Measurements from ENCODE around the gene MED31. TPM values are rescaled to one million over a fixed set of nuclear protein-coding genes. Genes with fewer than 3 reads are reported as not detected.

Gene MED31
- polyA plus RNA-seq, 4 donors, result 7.6 to 13.7 (median 10.4) TPM

DNA sequence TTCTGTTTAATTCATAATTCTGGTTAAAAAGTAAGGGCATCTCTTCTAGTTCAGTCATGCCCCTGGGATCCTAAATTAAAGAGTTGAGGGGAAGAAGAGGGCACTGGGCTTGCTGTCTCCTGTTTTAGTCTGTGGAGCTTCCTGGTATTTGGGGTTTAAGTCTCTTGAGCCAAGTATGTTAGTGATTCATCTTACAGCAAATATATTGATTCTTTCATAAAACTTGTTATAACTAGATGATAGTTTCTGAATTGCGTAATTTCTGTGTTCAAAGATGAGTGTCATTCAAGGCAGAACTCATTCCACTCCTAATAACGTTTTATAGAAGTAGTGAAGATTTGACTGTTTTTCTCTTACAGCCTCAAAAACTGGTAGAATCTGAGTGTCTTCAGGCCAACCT lies 8.8 kb downstream of the MED31 start:
- Histone ChIP-seq H3K9me3 (ENCODE audit: control insufficient read depth in 2 of 2, insufficient read depth in 1 of 2, low read depth in 1 of 2, low read length in 1 of 2) (no peaks in the 10 kb centered on the region), H3K4me3 (ENCODE audit: low read depth in 1 of 3, low read length in 3 of 3) (no peak overlapping the region), H3K27me3 (ENCODE audit: control insufficient read depth in 3 of 3, insufficient read depth in 3 of 3, low read length in 3 of 3) (no peaks in the 10 kb centered on the region), H3K4me1 (ENCODE audit: control insufficient read depth in 3 of 3, insufficient read depth in 2 of 3, low read depth in 1 of 3, low read length in 2 of 3) (peaks cover 2 to 11% (median 11%) of the 10 kb centered on the region in 3 donors), H3K36me3 (ENCODE audit: control insufficient read depth in 3 of 3, insufficient read depth in 2 of 3, low read depth in 1 of 3, low read length in 3 of 3) (peaks cover 0 to 14% (median 3%) of the 10 kb centered on the region in 3 donors), H3K27ac (ENCODE audit: low read depth in 1 of 3, low read length in 2 of 3) (no peak overlapping the region)
- FAIRE-seq (no peak), DNase-seq (no peak)
- WGBS, 3 donors, result 33 to 38% (median 37%) methylated on average over 2 of the region's 2 CpGs

- 1 to 2% (median 1%) methylated on average over 20 of the region's 20 CpGs for WGBS, 3 donors
- H3K9me3 ChIP-seq (ENCODE audit: control insufficient read depth in 2 of 2, insufficient read depth in 1 of 2, low read depth in 1 of 2, low read length in 1 of 2), result no peaks in the 10 kb centered on the region
- DNase-seq, result peak; percentile 81 to 84
- H3K27ac ChIP-seq (ENCODE audit: low read depth in 1 of 3, low read length in 2 of 3), result peak overlapping the region; percentile 84 to 99 (median 92)
- no peak for FAIRE-seq
- peaks cover 0 to 5% (median 3%) of the 10 kb centered on the region in 3 donors for H3K36me3 ChIP-seq (ENCODE audit: control insufficient read depth in 3 of 3, insufficient read depth in 2 of 3, low read depth in 1 of 3, low read length in 3 of 3)
- H3K27me3 ChIP-seq (ENCODE audit: control insufficient read depth in 3 of 3, insufficient read depth in 3 of 3, low read length in 3 of 3), result no peaks in the 10 kb centered on the region
- H3K4me3 ChIP-seq (ENCODE audit: low read depth in 1 of 3, low read length in 3 of 3), result peak overlapping the region; percentile 74 to 98 (median 87)
- peaks cover 2 to 11% (median 11%) of the 10 kb centered on the region in 3 donors for H3K4me1 ChIP-seq (ENCODE audit: control insufficient read depth in 3 of 3, insufficient read depth in 2 of 3, low read depth in 1 of 3, low read length in 2 of 3)
Observed at GRCh38 chr17:6641247-6641863, 10.1 kb downstream of the MED31 start.

DNA sequence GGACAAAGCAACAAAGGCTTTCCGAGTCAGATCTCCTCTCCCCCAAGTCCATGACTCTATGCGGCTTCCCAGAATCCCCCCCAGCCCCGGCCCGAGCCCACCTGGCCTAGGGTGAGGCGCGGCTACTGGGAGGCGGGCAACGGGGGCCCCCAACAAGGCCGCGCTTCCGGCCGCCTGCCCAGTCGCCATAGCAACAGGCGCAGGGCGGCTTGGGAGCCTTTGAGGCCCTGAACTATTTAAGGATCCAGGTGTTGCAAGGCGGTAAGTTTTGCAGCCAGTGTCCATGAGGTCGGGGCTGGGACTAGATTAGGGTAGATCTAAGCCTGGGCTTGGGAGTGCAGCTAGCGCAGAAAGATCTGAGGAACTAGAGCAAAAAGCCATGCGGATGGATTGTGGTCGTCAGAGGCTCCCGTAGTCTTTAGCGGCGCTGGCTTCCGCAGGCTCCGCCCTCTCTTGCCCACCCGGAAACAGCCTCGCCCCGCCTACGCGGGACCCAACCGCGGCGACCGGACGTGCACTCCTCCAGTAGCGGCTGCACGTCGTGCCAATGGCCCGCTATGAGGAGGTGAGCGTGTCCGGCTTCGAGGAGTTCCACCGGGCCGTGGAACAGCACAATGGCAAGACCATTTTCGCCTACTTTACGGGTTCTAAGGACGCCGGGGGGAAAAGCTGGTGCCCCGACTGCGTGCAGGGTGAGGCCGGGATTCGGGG lies 10.7 kb downstream of the MED31 start, which contains the start of the genes KIAA0753 and TXNDC17:
TSS of gene KIAA0753 (minus strand) at position 176 of the 711 bp plus-strand sequence. CDS start 5,608 bp downstream, outside the sequence.
TSS of gene TXNDC17 (plus strand) at position 525 of the 711 bp plus-strand sequence. CDS start at position 548, 23 bp downstream.
- WGBS, 3 donors, result 0 to 1% (median 0%) methylated on average over 47 to 52 of the region's 52 CpGs
- Histone ChIP-seq H3K9me3 (ENCODE audit: control insufficient read depth in 2 of 2, insufficient read depth in 1 of 2, low read depth in 1 of 2, low read length in 1 of 2) (no peaks in the 10 kb centered on the region), H3K36me3 (ENCODE audit: control insufficient read depth in 3 of 3, insufficient read depth in 2 of 3, low read depth in 1 of 3, low read length in 3 of 3) (peaks cover 0 to 5% (median 3%) of the 10 kb centered on the region in 3 donors), H3K27ac (ENCODE audit: low read depth in 1 of 3, low read length in 2 of 3) (peak within 1 kb of the TSS; percentile 84 to 99 (median 92)), H3K4me3 (ENCODE audit: low read depth in 1 of 3, low read length in 3 of 3) (peak within 1 kb of the TSS; percentile 74 to 98 (median 87)), H3K4me1 (ENCODE audit: control insufficient read depth in 3 of 3, insufficient read depth in 2 of 3, low read depth in 1 of 3, low read length in 2 of 3) (peaks cover 2 to 11% (median 11%) of the 10 kb centered on the region in 3 donors), H3K27me3 (ENCODE audit: control insufficient read depth in 3 of 3, insufficient read depth in 3 of 3, low read length in 3 of 3) (no peaks in the 10 kb centered on the region)
- no peak for FAIRE-seq
- peak; percentile 88 to 97 for DNase-seq

GRCh38 chr17:6639586-6640535 lies 11.5 kb downstream of the MED31 start:
- no peak for FAIRE-seq
- peak; percentile 44 to 46 for DNase-seq

GRCh38 chr17:6639014-6639585 lies 12.3 kb downstream of the MED31 start:
- DNase-seq (no peak), FAIRE-seq (no peak)
- H3K4me1 ChIP-seq (ENCODE audit: control insufficient read depth in 3 of 3, insufficient read depth in 2 of 3, low read depth in 1 of 3, low read length in 2 of 3), result peaks cover 2 to 11% (median 11%) of the 10 kb centered on the region in 3 donors
- peak overlapping the region in 2 of 3 donors; percentile 87 to 98 for H3K4me3 ChIP-seq (ENCODE audit: low read depth in 1 of 3, low read length in 3 of 3)
- H3K27ac ChIP-seq (ENCODE audit: low read depth in 1 of 3, low read length in 2 of 3), result no peak overlapping the region
- WGBS, 3 donors, result 13 to 42% (median 15%) methylated on average over 14 to 15 of the region's 15 CpGs
- peaks cover 0 to 4% (median 0%) of the 10 kb centered on the region in 3 donors for H3K36me3 ChIP-seq (ENCODE audit: control insufficient read depth in 3 of 3, insufficient read depth in 2 of 3, low read depth in 1 of 3, low read length in 3 of 3)
- H3K27me3 ChIP-seq (ENCODE audit: control insufficient read depth in 3 of 3, insufficient read depth in 3 of 3, low read length in 3 of 3), result no peaks in the 10 kb centered on the region
- no peaks in the 10 kb centered on the region for H3K9me3 ChIP-seq (ENCODE audit: control insufficient read depth in 2 of 2, insufficient read depth in 1 of 2, low read depth in 1 of 2, low read length in 1 of 2)

More at GRCh38 chr17:6639586-6640535, 11.5 kb downstream of the MED31 start:
- H3K27ac ChIP-seq (ENCODE audit: low read depth in 1 of 3, low read length in 2 of 3), result peak overlapping the region; percentile 84 to 99 (median 92)
- WGBS, 3 donors, result 0 to 2% (median 1%) methylated on average over 60 to 67 of the region's 67 CpGs
- no peaks in the 10 kb centered on the region for H3K27me3 ChIP-seq (ENCODE audit: control insufficient read depth in 3 of 3, insufficient read depth in 3 of 3, low read length in 3 of 3)
- peaks cover 2 to 11% (median 11%) of the 10 kb centered on the region in 3 donors for H3K4me1 ChIP-seq (ENCODE audit: control insufficient read depth in 3 of 3, insufficient read depth in 2 of 3, low read depth in 1 of 3, low read length in 2 of 3)
- H3K36me3 ChIP-seq (ENCODE audit: control insufficient read depth in 3 of 3, insufficient read depth in 2 of 3, low read depth in 1 of 3, low read length in 3 of 3), result peaks cover 0 to 5% (median 3%) of the 10 kb centered on the region in 3 donors
- no peaks in the 10 kb centered on the region for H3K9me3 ChIP-seq (ENCODE audit: control insufficient read depth in 2 of 2, insufficient read depth in 1 of 2, low read depth in 1 of 2, low read length in 1 of 2)
- H3K4me3 ChIP-seq (ENCODE audit: low read depth in 1 of 3, low read length in 3 of 3), result peak overlapping the region; percentile 74 to 98 (median 87)

- Histone ChIP-seq H3K4me3 (ENCODE audit: low read depth in 1 of 3, low read length in 3 of 3) (no peak overlapping the region), H3K9me3 (ENCODE audit: control insufficient read depth in 2 of 2, insufficient read depth in 1 of 2, low read depth in 1 of 2, low read length in 1 of 2) (no peaks in the 10 kb centered on the region), H3K4me1 (ENCODE audit: control insufficient read depth in 3 of 3, insufficient read depth in 2 of 3, low read depth in 1 of 3, low read length in 2 of 3) (peaks cover 2 to 11% (median 11%) of the 10 kb centered on the region in 3 donors), H3K27me3 (ENCODE audit: control insufficient read depth in 3 of 3, insufficient read depth in 3 of 3, low read length in 3 of 3) (no peaks in the 10 kb centered on the region), H3K27ac (ENCODE audit: low read depth in 1 of 3, low read length in 2 of 3) (no peak overlapping the region), H3K36me3 (ENCODE audit: control insufficient read depth in 3 of 3, insufficient read depth in 2 of 3, low read depth in 1 of 3, low read length in 3 of 3) (peaks cover 0 to 3% (median 0%) of the 10 kb centered on the region in 3 donors)
- no peak for FAIRE-seq
- WGBS, 3 donors, result 75 to 78% (median 78%) methylated on average over 23 to 24 of the region's 24 CpGs
- DNase-seq, result no peak
Observed at GRCh38 chr17:6638046-6638908, 13.1 kb downstream of the MED31 start.

- Histone ChIP-seq H3K4me3 (ENCODE audit: low read depth in 1 of 3, low read length in 3 of 3) (no peak overlapping the region), H3K36me3 (ENCODE audit: control insufficient read depth in 3 of 3, insufficient read depth in 2 of 3, low read depth in 1 of 3, low read length in 3 of 3) (peaks cover 2 to 3% (median 2%) of the 10 kb centered on the region in 3 donors), H3K9me3 (ENCODE audit: control insufficient read depth in 2 of 2, insufficient read depth in 1 of 2, low read depth in 1 of 2, low read length in 1 of 2) (no peaks in the 10 kb centered on the region), H3K27ac (ENCODE audit: low read depth in 1 of 3, low read length in 2 of 3) (no peak overlapping the region), H3K27me3 (ENCODE audit: control insufficient read depth in 3 of 3, insufficient read depth in 3 of 3, low read length in 3 of 3) (no peaks in the 10 kb centered on the region), H3K4me1 (ENCODE audit: control insufficient read depth in 3 of 3, insufficient read depth in 2 of 3, low read depth in 1 of 3, low read length in 2 of 3) (peaks cover 2 to 11% (median 11%) of the 10 kb centered on the region in 3 donors)
- DNase-seq (no peak), FAIRE-seq (no peak)
- WGBS, 3 donors, result 86 to 97% (median 95%) methylated on average over 6 of the region's 6 CpGs
Observed at GRCh38 chr17:6637458-6637840, 14.0 kb downstream of the MED31 start.

Data from small intestine (tissue), 7 donors.